ENCODE results near the gene ZFP36L1. TPM values are rescaled to one million over a fixed set of nuclear protein-coding genes. Genes with fewer than 3 reads are reported as not detected.

ZFP36L1 gene
- total RNA-seq, 1 donor from 2014 or later = 144 TPM

DNA sequence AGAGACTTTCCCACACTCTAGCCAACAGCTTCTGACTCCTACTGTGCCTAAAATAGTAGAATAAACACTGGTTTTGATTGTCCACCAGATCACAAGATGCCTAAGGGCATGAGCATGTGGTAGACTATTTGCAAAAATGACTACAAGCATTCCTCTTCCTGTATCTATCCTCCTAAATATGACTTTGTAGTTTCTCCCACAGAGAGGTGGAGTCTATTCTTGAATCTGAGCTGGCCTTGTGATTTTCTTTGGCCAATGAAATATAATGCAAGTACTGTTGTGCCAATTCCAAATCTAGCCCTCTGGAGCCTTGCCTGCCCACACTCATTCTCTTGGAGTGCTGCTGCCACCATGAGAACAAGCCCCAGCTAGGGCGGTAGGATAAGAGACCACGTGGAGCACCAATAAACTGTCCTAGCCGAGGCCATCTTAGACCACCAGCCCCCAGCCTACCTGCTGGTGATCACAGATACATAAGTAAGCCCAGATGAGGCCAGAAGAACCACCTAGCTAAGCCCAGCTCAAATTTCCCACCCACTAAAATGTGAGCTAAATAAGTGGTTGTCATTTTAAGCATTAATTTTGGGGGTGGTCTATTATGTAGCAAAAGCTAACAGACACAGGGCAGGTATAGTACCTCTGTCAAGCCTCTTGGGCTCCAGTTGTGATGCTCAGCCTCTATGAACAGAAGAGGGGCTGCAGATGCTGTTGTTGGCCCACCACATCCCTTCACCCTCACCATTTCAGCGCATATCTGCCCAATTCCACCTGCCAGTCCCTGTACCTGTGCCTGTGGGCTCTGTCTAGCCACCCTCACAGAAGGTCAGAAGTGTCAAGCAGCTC lies 17.9 kb downstream of the ZFP36L1 start:
- TF ChIP-seq, protein P1, sequence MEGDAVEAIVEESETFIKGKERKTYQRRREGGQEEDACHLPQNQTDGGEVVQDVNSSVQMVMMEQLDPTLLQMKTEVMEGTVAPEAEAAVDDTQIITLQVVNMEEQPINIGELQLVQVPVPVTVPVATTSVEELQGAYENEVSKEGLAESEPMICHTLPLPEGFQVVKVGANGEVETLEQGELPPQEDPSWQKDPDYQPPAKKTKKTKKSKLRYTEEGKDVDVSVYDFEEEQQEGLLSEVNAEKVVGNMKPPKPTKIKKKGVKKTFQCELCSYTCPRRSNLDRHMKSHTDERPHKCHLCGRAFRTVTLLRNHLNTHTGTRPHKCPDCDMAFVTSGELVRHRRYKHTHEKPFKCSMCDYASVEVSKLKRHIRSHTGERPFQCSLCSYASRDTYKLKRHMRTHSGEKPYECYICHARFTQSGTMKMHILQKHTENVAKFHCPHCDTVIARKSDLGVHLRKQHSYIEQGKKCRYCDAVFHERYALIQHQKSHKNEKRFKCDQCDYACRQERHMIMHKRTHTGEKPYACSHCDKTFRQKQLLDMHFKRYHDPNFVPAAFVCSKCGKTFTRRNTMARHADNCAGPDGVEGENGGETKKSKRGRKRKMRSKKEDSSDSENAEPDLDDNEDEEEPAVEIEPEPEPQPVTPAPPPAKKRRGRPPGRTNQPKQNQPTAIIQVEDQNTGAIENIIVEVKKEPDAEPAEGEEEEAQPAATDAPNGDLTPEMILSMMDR (IDR thresholded peaks at IDR 0.05; ENCODE audit: insufficient read depth, low read length, poor library complexity, severe bottlenecking) = no peak
- no peak for DNase-seq (ENCODE audit: low read depth)
- Histone ChIP-seq H3K4me3 (ENCODE audit: low read depth, low read length) (no peak overlapping the region), H3K27me3 (ENCODE audit: control insufficient read depth, insufficient read depth, low read length) (no peaks in the 10 kb centered on the region), H3K36me3 (ENCODE audit: control insufficient read depth, insufficient read depth, low read length) (no peaks in the 10 kb centered on the region)

DNA sequence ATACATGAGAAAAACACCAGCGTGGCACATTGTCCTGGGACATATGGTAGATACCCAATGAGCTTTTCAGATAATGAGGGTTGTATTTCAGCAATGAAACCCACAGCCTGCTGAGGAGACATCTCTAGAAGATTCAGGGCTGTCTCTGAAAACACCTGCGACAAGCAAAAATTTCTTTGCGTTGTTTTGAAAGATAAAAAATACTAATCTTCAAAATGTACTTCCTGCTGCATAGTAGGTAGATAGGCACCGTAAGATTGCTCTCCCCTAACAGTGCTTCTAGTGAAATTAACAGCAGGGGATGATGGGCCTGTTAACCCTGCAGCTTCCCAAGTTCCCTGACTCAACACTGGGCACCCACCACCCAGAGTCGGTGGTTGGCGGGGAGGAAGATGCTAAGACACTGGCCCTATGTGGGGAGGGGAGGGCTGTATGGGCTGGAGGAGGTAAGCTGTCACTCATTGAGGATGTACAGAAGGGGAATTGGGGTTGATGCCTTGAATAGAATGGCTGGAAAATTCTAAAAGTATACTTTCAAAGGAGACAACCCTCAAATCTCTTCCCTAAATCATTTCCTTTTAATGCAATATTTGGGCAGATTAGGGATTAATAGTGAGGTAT lies 20.0 kb downstream of the ZFP36L1 start:
- H3K36me3 ChIP-seq (ENCODE audit: control insufficient read depth, insufficient read depth, low read length) = no peaks in the 10 kb centered on the region
- TF ChIP-seq, protein P1 (IDR thresholded peaks at IDR 0.05; ENCODE audit: insufficient read depth, low read length, poor library complexity, severe bottlenecking) = no peak
- no peak overlapping the region for H3K4me3 ChIP-seq (ENCODE audit: low read depth, low read length)
- no peaks in the 10 kb centered on the region for H3K27me3 ChIP-seq (ENCODE audit: control insufficient read depth, insufficient read depth, low read length)
- DNase-seq (ENCODE audit: low read depth) = no peak

DNA sequence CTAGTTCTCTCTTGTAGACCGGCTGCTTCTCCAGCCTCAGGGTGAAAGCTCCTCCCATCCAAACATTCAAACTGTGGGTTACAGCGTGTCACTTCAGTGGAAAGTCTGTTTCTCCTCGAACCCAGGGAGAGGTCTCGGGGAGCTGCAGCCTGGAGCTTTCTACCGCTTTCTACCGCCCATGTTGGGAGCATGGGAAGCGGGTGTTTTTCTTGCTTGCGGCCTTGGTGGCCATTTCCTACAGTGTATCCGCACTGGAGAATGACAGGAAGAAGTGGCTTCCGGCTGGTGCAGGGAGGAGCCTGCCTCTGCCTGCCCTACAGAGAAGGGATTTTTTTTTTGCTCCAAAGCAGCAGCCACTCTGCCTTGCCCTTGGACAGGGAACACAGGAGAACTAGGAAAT lies 21.2 kb downstream of the ZFP36L1 start:
- TF ChIP-seq, protein P1 (IDR thresholded peaks at IDR 0.05; ENCODE audit: insufficient read depth, low read length, poor library complexity, severe bottlenecking) = no peak
- no peak for DNase-seq (ENCODE audit: low read depth)
- no peak overlapping the region for H3K4me3 ChIP-seq (ENCODE audit: low read depth, low read length)
- H3K36me3 ChIP-seq (ENCODE audit: control insufficient read depth, insufficient read depth, low read length) = no peaks in the 10 kb centered on the region
- no peaks in the 10 kb centered on the region for H3K27me3 ChIP-seq (ENCODE audit: control insufficient read depth, insufficient read depth, low read length)

DNA sequence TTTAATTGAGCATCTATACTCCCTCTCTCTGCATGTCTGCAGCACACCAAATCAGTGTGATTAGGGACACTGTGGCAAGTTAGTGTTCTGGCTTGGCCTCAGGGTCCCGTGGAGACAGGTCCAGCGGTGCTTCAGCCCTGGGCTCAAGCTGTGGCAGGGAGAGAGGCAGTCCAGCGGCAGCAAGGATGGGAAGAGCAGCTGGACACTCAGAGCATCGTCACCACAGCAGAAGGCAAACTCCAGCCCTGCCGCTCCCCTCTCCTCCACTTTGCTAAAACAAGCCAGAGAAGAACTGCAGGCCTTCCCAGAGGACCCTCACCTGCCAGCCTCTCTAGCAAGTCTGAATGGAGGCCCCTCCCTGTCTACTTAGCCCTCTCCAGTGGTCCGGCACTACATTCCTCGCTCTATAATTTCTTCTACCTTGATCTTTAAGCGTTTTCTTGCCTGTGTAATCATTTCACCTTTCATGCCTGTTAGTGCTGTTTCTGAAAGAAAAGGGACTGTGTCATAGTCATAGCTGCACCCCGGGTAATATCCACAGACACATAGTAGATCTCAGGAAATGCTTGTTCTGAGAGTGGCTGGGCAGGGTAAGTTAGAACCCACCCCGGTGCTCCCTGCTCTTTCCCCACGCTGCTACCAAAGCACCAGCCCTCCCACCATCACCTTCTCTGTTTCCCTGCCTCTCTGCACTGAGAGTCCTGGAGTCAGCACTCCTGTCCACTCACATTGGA lies 22.1 kb downstream of the ZFP36L1 start:
- DNase-seq (ENCODE audit: low read depth) = no peak
- Histone ChIP-seq H3K4me3 (ENCODE audit: low read depth, low read length) (no peak overlapping the region), H3K27me3 (ENCODE audit: control insufficient read depth, insufficient read depth, low read length) (no peaks in the 10 kb centered on the region), H3K36me3 (ENCODE audit: control insufficient read depth, insufficient read depth, low read length) (no peaks in the 10 kb centered on the region)
- TF ChIP-seq, protein P1 (IDR thresholded peaks at IDR 0.05; ENCODE audit: insufficient read depth, low read length, poor library complexity, severe bottlenecking) = no peak

DNA sequence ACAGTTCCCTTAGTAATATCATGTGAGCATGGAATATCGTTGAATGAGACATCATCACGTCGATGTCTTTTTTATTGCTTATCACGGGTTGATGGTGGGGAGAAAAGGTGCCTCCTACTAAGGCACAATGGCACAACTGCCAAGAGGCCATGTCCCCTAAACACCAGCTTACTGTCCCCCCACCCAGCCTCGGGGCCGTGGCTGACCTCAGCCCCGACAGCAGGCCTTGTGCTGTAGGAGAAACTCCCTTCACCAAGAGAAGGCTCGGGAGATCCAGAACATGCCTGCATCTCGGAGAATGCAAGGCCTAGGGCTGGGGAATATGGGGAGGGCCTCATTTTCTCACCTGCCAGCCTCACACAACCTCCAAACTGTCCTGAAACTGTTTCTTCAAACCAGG lies 22.8 kb downstream of the ZFP36L1 start:
- Histone ChIP-seq H3K27me3 (ENCODE audit: control insufficient read depth, insufficient read depth, low read length) (no peaks in the 10 kb centered on the region), H3K36me3 (ENCODE audit: control insufficient read depth, insufficient read depth, low read length) (no peaks in the 10 kb centered on the region), H3K4me3 (ENCODE audit: low read depth, low read length) (no peak overlapping the region)
- no peak for DNase-seq (ENCODE audit: low read depth)
- TF ChIP-seq, protein P1 (IDR thresholded peaks at IDR 0.05; ENCODE audit: insufficient read depth, low read length, poor library complexity, severe bottlenecking) = no peak
